DOHH2 (cell line): Measurements from ENCODE around the gene FAS.

ENCODE experiments used
- EZH2phosphoT487 ChIP-seq: fragments of 200-600 bp; sonication (generic); IDR thresholded peaks from 2 replicates; pipeline ENCODE4 v1.6.1; 2017; ENCODE audit warnings: borderline replicate concordance, mild to moderate bottlenecking, antibody characterized with exemption, low read length, moderate library complexity, mixed read lengths
- TF ChIP-seq, protein P1 (sequence below): fragments of 200-600 bp; sonication (generic); IDR thresholded peaks from one replicate; pipeline ENCODE4 v1.5.1; 2014; ENCODE audit warnings: antibody characterized with exemption, mild to moderate bottlenecking, low read depth, low read length; ENCODE audit not compliant: poor library complexity, severe bottlenecking

DNA sequence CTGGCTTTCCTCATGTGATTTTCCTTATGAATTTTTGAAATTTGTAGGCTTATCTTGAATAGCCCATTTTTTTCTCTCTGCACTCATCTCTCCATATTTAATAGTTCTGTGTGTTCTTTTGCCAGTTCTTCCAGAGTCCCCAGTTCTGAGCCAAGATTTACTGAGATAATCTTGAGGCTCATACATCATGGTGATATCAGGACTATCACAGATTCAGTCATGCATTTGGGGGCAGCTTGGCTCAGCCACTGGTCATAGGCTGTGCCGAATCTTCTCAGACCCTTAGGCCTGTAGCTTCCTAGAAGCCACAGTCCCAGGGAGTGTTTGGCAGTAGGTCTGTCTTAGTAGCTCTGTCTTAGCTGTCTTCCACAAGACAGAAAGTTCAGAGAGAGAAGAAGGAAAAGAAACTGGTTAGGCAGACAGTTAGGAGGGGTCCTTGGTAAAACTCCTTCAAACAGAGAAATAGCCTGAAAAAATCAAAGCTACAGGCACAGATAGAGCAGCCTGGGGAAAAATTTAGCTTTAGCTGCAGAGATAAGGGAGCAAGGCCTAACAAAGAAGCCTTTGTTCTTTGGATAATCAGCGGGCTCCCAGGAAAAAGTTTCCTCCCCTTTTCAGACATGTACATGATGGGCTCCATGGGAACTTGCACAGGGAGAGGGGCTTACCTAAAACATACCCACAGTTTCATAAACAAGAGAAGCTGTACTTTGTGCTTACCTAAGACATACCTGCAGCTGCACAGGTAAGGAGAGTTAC is 29.1 kb downstream of the FAS start:
- TF ChIP-seq, protein P1, sequence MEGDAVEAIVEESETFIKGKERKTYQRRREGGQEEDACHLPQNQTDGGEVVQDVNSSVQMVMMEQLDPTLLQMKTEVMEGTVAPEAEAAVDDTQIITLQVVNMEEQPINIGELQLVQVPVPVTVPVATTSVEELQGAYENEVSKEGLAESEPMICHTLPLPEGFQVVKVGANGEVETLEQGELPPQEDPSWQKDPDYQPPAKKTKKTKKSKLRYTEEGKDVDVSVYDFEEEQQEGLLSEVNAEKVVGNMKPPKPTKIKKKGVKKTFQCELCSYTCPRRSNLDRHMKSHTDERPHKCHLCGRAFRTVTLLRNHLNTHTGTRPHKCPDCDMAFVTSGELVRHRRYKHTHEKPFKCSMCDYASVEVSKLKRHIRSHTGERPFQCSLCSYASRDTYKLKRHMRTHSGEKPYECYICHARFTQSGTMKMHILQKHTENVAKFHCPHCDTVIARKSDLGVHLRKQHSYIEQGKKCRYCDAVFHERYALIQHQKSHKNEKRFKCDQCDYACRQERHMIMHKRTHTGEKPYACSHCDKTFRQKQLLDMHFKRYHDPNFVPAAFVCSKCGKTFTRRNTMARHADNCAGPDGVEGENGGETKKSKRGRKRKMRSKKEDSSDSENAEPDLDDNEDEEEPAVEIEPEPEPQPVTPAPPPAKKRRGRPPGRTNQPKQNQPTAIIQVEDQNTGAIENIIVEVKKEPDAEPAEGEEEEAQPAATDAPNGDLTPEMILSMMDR, result no peak
- TF ChIP-seq EZH2phosphoT487, result no peak
